Measurements from ENCODE around the gene SELENOM.

SELENOM gene

GRCh38 chr22:31056986-31057599, 50.3 kb downstream of the SELENOM start:
- peak overlapping the region in 3 of 21 experiments; percentile 1 to 31 (median 23) for H3K27ac ChIP-seq
- H3K4me3 ChIP-seq: no peak overlapping the region

- no peak overlapping the region for H3K4me3 ChIP-seq
- H3K27ac ChIP-seq: peak overlapping the region in 12 of 21 experiments; percentile 17 to 85 (median 63)
These were observed 51.7 kb downstream of the SELENOM start for GRCh38 chr22:31055635-31056159.

GRCh38 chr22:31055117-31055634, 52.2 kb downstream of the SELENOM start:
- Histone ChIP-seq H3K27ac (peak overlapping the region in 18 of 21 experiments; percentile 9 to 85 (median 67)), H3K4me3 (no peak overlapping the region)
